ENCODE results near the gene RHOT2. TPM values are rescaled to one million over a fixed set of nuclear protein-coding genes. Genes with fewer than 3 reads are reported as not detected.

RHOT2 gene
- total and polyA plus RNA-seq, 2 of the 8 experiments (the other 6 are each of a cell fraction or from before 2014, with no cell fraction given) = 149 to 194 TPM

DNA sequence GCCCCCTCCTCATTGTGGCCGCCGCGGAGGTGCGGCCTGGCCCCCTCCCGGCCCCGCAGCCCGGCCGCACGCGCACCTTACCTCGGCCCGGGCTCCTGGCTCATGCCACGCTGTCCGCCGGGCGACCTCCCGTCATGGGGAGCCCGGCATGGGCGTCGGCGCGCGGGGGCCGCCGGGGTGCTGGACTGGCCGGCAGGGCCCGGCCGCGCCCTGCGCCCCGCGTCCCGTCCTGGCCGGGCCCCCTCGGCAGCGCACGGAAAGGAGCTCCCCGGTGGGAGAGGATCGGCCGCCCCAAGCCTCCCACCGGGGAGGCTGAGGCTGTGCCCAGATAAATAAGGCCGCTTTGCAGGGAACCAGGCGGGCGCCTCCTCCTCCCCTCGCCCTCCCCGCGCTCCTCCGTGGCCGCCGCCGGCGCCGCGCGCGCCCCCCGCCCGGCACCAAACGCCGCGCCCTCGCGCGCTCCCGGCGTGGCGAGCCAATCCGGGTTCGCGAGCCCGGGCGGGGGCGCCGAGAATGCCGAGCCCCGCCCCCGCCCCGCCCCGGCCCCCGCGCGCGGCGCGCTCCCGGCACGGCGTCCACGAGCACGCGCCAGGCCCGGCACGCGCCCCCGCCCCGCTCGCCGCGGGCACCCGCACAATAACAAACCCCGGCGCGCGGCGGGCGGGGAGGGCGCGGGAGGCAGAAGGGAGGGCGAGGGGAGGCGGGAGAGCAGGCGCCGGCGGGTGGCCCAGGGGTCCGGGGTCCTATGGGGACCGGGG, 37.7 kb downstream of the RHOT2 start, which contains the start of gene FBXL16:
FBXL16 (minus strand) TSS at position 371 of the 758 bp plus-strand sequence. CDS start 8,396 bp downstream, outside the sequence.
- Histone ChIP-seq H2BK5ac (ENCODE audit: low read depth, low read length) (no peak within 1 kb of the TSS), H2BK15ac (ENCODE audit: low read length) (no peak within 1 kb of the TSS), H3K14ac (ENCODE audit: insufficient read length) (no peak within 1 kb of the TSS), H2BK12ac (ENCODE audit: low read depth, low read length) (no peak within 1 kb of the TSS), H2BK20ac (ENCODE audit: low read length) (no peak within 1 kb of the TSS), H2BK120ac (replicated peaks; ENCODE audit: low read depth, low read length) (no peak within 1 kb of the TSS), H3K4me1 (replicated peaks in 1 of 4; ENCODE audit: control insufficient read depth in 3 of 4, insufficient read depth in 4 of 4, low read length in 3 of 4) (peaks cover 0 to 9% (median 5%) of the 10 kb centered on the region in 4 experiments; a peak in 4 of 7 replicates), H3K9me3 (ENCODE audit: insufficient read depth in 2 of 2, low read depth in 1 of 2, low read length in 1 of 2) (no peaks in the 10 kb centered on the region), H4K20me1 (replicated peaks in 1 of 2; ENCODE audit: control insufficient read depth in 1 of 2, insufficient read depth in 2 of 2, low read length in 2 of 2) (peaks cover 8 to 26% of the 10 kb centered on the region in 2 experiments), H3K79me2 (ENCODE audit: control insufficient read depth in 1 of 2, insufficient read depth in 2 of 2, low read length in 2 of 2) (no peaks in the 10 kb centered on the region), H4K5ac (ENCODE audit: insufficient read length, low read depth, low read length) (no peak within 1 kb of the TSS), H3K27me3 (replicated peaks in 1 of 4; ENCODE audit: control insufficient read depth in 3 of 4, extremely low read depth in 1 of 4, insufficient read depth in 3 of 4, low read length in 3 of 4) (peaks cover 58 to 91% (median 78%) of the 10 kb centered on the region in 4 experiments), H3K18ac (ENCODE audit: extremely low read depth, low read length) (no peak within 1 kb of the TSS; the same call in 1 of the 2 replicates), H3K4me3 (ENCODE audit: extremely low read depth in 1 of 4, insufficient read depth in 2 of 4, low read depth in 3 of 4, low read length in 4 of 4) (peak within 1 kb of the TSS; percentile 34 to 69 (median 50)), H3K23me2 (ENCODE audit: low read depth, low read length) (peaks cover 12% of the 10 kb centered on the region; the same call in 1 of the 2 replicates), H4K91ac (replicated peaks; ENCODE audit: insufficient read length, low read length) (no peak within 1 kb of the TSS), H2AFZ (ENCODE audit: low read length) (no peak within 1 kb of the TSS), H3K4me2 (ENCODE audit: insufficient read depth in 1 of 2, low read depth in 2 of 2, low read length in 2 of 2) (peak within 1 kb of the TSS; percentile 66 to 92), H3K23ac (ENCODE audit: insufficient read length) (no peak within 1 kb of the TSS), H3K4ac (replicated peaks; ENCODE audit: insufficient read length, low read depth, low read length) (no peak within 1 kb of the TSS), H3K79me1 (ENCODE audit: low read depth, low read length) (no peaks in the 10 kb centered on the region), H4K8ac (ENCODE audit: extremely low read depth, insufficient read depth, low read length) (peak within 1 kb of the TSS; percentile 85), H3K36me3 (ENCODE audit: control insufficient read depth in 2 of 4, insufficient read depth in 4 of 4, low read length in 3 of 4) (no peaks in the 10 kb centered on the region), H3K9ac (replicated peaks in 1 of 4; ENCODE audit: extremely low read depth in 1 of 4, low read depth in 3 of 4, low read length in 3 of 4) (no peak within 1 kb of the TSS), H3K56ac (replicated peaks; ENCODE audit: insufficient read length, low read depth, low read length) (no peak within 1 kb of the TSS), H3K27ac (ENCODE audit: low read depth, low read length) (no peak within 1 kb of the TSS), H2AK5ac (ENCODE audit: low read depth, low read length) (no peak within 1 kb of the TSS)
- peak in 1 of 2 experiments; percentile 56 for DNase-seq (ENCODE audit: low read depth in 1 of 2, low spot score in 2 of 2)
- 5% methylated on average over 24 of the region's 115 CpGs; no CpG with 5 or more reads in 1 of the 2 experiments for WGBS, 2 experiments (ENCODE audit: extremely low coverage in 1 of 2, insufficient coverage in 1 of 2, insufficient read length in 1 of 2, insufficient replicate concordance in 2 of 2, low coverage in 1 of 2, low lambda C conversion rate in 2 of 2, missing lambda C conversion rate in 1 of 2)
- POLR2A ChIA-PET (ENCODE audit: partially characterized antibody) = interaction anchor here (1.1 to 2.1 kb wide), 4 partner anchors 15 to 26 kb away, joined by 3 to 12 read pairs (median 6); partner anchors contain the start of genes CCDC78 and WDR24
- FAIRE-seq = no peak
- TF ChIP-seq SIN3A (conservative IDR thresholded peaks at IDR 0.05 in 1 of 2, IDR thresholded peaks at IDR 0.05 in 1 of 2; ENCODE audit: low read depth in 1 of 2, low read length in 2 of 2) (peak in 1 of 2 experiments; percentile 12; a peak in 1 of 4 replicates), NRF1 (IDR thresholded peaks at IDR 0.05; ENCODE audit: low read depth, low read length) (no peak)
- CTCF ChIA-PET (ENCODE audit: partially characterized antibody) = interaction anchor here (1.1 to 33.4 kb wide), 3 partner anchors 19 to 350 kb away, joined by 3 to 977 read pairs (median 5); partner anchors contain the start of genes ANTKMT, CCDC78, CIAO3 and HAGHL

All from H1 (cell line).